DND-41 (cell line): ENCODE results near the gene SHOC2.

Source experiments
- ATAC-seq: fragments of 200-7000 bp; cut with Tn5 transposase; 3 replicates; pipeline ENCODE4 v1.9.1; 2021; ENCODE audit warnings: low read depth; ENCODE audit not compliant: insufficient read depth
- DNase-seq: peaks from one replicate; pipeline ENCODE4 v3.0.0-alpha.2; 2020
- H2AFZ ChIP-seq: 2 replicates; pipeline ENCODE4 v1.6.0; 2012; ENCODE audit warnings: low read depth, low read length
- H3K27ac ChIP-seq: 2 replicates; pipeline ENCODE4 v1.5.1; 2012; ENCODE audit warnings: low read length, inconsistent platforms
- H3K27me3 ChIP-seq: fragments of 200-600 bp; sonication (generic); 2 replicates; pipeline ENCODE4 v1.6.0; 2012; ENCODE audit warnings: low read length, mild to moderate bottlenecking, inconsistent platforms; ENCODE audit not compliant: insufficient read depth, poor library complexity
- H3K36me3 ChIP-seq: 2 replicates; pipeline ENCODE4 v1.5.1; 2012; ENCODE audit warnings: low read length, inconsistent platforms; ENCODE audit not compliant: insufficient read depth
- H3K4me1 ChIP-seq: 2 replicates; pipeline ENCODE4 v1.5.1; 2012; ENCODE audit warnings: mild to moderate bottlenecking, low read length; ENCODE audit not compliant: insufficient read depth
- H3K4me2 ChIP-seq: 2 replicates; pipeline ENCODE4 v1.6.0; 2012; ENCODE audit warnings: mild to moderate bottlenecking, moderate library complexity, low read length, inconsistent platforms; ENCODE audit not compliant: insufficient read depth
- H3K4me3 ChIP-seq, 2 experiments: fragments of 200-600 bp in 1 of 2; shearing (Covaris generic) in 1 of 2; 2 replicates each; pipeline ENCODE4 v1.5.1; 2012 to 2016; ENCODE audit warnings: inconsistent platforms in 2 of 2, low read length in 2 of 2, mild to moderate bottlenecking in 2 of 2, low read depth in 1 of 2, moderate library complexity in 1 of 2
- H3K79me2 ChIP-seq: 2 replicates; pipeline ENCODE4 v1.6.0; 2012; ENCODE audit warnings: low read length, inconsistent platforms; ENCODE audit not compliant: insufficient read depth
- H3K9ac ChIP-seq: 2 replicates; pipeline ENCODE4 v1.6.0; 2012; ENCODE audit warnings: low read depth, mild to moderate bottlenecking, inconsistent platforms, low read length, moderate library complexity
- H3K9me3 ChIP-seq: 2 replicates; pipeline ENCODE4 v1.5.1; 2012; ENCODE audit warnings: low read length, moderate library complexity, mild to moderate bottlenecking, inconsistent platforms; ENCODE audit not compliant: insufficient read depth, severe bottlenecking
- H4K20me1 ChIP-seq: 2 replicates; pipeline ENCODE4 v1.6.0; 2012; ENCODE audit warnings: low read length; ENCODE audit not compliant: insufficient read depth
- EZH2 ChIP-seq: IDR thresholded peaks from 3 replicates; pipeline ENCODE4 v1.6.1; 2012; ENCODE audit warnings: borderline replicate concordance, low read depth, mild to moderate bottlenecking, moderate library complexity, low read length, inconsistent platforms; ENCODE audit not compliant: severe bottlenecking
- TF ChIP-seq, protein P1 (sequence below): IDR thresholded peaks from 2 replicates; pipeline ENCODE4 v1.5.1; 2012; ENCODE audit warnings: borderline replicate concordance, low read length, moderate library complexity, mild to moderate bottlenecking; ENCODE audit not compliant: poor library complexity, severe bottlenecking; ENCODE audit errors: extremely low read depth

The SHOC2 gene

DNA sequence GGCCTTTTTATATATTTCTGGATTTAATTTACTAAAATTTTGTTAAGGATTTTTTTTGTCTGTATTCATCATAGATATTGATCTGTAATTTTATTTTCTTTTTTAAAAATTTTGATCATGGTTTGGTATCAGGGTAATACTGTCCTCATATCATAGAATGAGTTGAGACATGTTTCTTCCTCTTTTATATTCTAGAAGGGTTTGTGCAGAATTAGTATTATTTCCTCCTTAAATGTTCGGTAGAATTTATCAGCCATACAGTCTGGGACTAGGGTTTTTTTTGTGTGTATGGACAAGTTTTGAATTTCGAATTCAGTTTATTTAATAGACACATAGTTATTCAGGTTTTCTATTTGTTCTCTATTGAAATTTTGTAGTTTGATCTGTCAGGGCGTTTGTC is 54.0 kb downstream of the SHOC2 start:
- Histone ChIP-seq H3K4me3 (no peak overlapping the region), H2AFZ (no peak overlapping the region), H3K36me3 (0 out of 2 replicates have a peak, but pooled peaks cover 4% of the 10 kb centered on the region), H3K79me2 (peaks cover 88% of the 10 kb centered on the region), H3K4me1 (no peaks in the 10 kb centered on the region), H4K20me1 (peaks cover 28% of the 10 kb centered on the region; the same call in 1 of the 2 replicates), H3K9ac (no peak overlapping the region), H3K27ac (no peak overlapping the region), H3K27me3 (no peaks in the 10 kb centered on the region), H3K9me3 (no peaks in the 10 kb centered on the region), H3K4me2 (no peak overlapping the region)
- DNase-seq = no peak
- ATAC-seq = no peak
- no peak for TF ChIP-seq EZH2

DNA sequence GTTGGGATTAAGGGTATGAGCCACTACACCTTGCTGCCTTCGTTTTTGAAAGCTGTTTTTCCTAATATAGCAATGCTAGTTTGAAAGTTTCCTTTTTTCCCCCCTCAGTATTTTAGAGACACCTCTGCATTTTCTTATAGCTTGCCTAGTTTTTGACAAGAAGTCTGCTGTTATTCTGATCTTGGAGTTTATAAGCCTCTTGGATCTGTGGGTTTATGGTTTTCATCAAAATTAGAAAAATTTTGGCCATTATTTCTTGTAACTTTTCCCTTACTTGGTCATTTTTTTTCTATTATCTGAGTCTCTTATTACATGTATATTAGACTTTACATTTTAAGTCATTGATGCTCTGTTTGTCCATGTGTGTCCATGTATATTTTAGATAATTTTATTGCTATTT is 57.2 kb downstream of the SHOC2 start:
- Histone ChIP-seq H3K79me2 (peaks cover 89% of the 10 kb centered on the region), H3K4me2 (no peak overlapping the region), H3K4me3 (no peak overlapping the region), H4K20me1 (peaks cover 14% of the 10 kb centered on the region; the same call in 1 of the 2 replicates), H3K4me1 (no peaks in the 10 kb centered on the region), H3K27me3 (no peaks in the 10 kb centered on the region), H3K36me3 (peaks cover 6% of the 10 kb centered on the region; the same call in 1 of the 2 replicates), H3K27ac (no peak overlapping the region), H3K9me3 (peaks cover 2% of the 10 kb centered on the region), H3K9ac (no peak overlapping the region), H2AFZ (no peak overlapping the region)
- DNase-seq (no peak), ATAC-seq (no peak)
- TF ChIP-seq, protein P1, sequence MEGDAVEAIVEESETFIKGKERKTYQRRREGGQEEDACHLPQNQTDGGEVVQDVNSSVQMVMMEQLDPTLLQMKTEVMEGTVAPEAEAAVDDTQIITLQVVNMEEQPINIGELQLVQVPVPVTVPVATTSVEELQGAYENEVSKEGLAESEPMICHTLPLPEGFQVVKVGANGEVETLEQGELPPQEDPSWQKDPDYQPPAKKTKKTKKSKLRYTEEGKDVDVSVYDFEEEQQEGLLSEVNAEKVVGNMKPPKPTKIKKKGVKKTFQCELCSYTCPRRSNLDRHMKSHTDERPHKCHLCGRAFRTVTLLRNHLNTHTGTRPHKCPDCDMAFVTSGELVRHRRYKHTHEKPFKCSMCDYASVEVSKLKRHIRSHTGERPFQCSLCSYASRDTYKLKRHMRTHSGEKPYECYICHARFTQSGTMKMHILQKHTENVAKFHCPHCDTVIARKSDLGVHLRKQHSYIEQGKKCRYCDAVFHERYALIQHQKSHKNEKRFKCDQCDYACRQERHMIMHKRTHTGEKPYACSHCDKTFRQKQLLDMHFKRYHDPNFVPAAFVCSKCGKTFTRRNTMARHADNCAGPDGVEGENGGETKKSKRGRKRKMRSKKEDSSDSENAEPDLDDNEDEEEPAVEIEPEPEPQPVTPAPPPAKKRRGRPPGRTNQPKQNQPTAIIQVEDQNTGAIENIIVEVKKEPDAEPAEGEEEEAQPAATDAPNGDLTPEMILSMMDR = no peak
- no peak for TF ChIP-seq EZH2

DNA sequence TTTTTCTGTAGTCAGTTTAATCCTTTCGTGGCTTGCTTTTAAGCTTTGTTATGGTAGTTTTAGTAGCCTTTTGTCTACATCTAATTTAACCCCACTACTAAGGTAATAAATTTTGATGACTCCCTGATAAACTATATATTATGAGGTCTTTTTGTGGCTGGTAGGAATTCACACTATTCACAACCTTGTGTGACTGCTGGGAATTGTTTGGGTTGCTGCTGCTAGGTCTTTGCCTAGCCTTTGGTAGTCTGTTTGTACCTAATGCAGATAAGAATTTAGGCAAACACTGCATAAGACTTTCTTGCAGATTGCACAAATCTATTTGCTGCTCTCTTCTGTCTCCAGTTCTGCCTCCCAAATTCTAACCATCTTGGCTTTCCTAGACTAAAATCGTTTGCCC is 58.3 kb downstream of the SHOC2 start:
- Histone ChIP-seq H2AFZ (no peak overlapping the region), H4K20me1 (peaks cover 12% of the 10 kb centered on the region; the same call in 1 of the 2 replicates), H3K4me2 (no peak overlapping the region), H3K9me3 (peaks cover 2% of the 10 kb centered on the region), H3K79me2 (peaks cover 83% of the 10 kb centered on the region), H3K36me3 (peaks cover 6% of the 10 kb centered on the region; the same call in 1 of the 2 replicates), H3K4me3 (no peak overlapping the region), H3K9ac (no peak overlapping the region), H3K27me3 (no peaks in the 10 kb centered on the region), H3K27ac (no peak overlapping the region), H3K4me1 (no peaks in the 10 kb centered on the region)
- DNase-seq (no peak), ATAC-seq (no peak)
- TF ChIP-seq, protein P1 = no peak
- no peak for TF ChIP-seq EZH2

DNA sequence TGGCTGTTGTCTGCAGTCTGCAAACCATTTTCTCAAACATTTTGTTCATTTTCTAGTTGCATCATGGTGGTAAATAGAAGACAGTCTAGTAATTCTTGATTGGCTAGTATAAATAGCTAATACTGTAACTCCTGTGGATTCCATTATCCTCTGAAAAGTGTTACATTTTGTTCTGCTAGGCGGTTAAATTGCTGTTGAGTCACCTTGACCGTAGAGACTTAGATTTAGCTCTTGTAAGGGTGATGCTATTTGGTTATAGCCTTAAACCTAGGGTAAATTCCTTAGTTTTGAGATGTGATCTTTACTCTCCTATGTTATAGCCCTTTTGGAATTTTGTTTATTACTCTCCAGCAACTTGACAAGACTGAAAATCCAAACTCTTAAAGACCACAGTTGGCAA is 58.8 kb downstream of the SHOC2 start:
- Histone ChIP-seq H3K4me1 (no peaks in the 10 kb centered on the region), H3K27ac (no peak overlapping the region), H3K4me2 (no peak overlapping the region), H3K9ac (no peak overlapping the region), H3K27me3 (no peaks in the 10 kb centered on the region), H3K79me2 (peaks cover 82% of the 10 kb centered on the region), H4K20me1 (peaks cover 8% of the 10 kb centered on the region; the same call in 1 of the 2 replicates), H3K9me3 (peaks cover 2% of the 10 kb centered on the region), H3K4me3 (no peak overlapping the region), H2AFZ (no peak overlapping the region), H3K36me3 (peaks cover 6% of the 10 kb centered on the region; the same call in 1 of the 2 replicates)
- no peak for TF ChIP-seq EZH2
- TF ChIP-seq, protein P1 = no peak
- DNase-seq = no peak
- no peak for ATAC-seq
